Breast epithelium (tissue), 4 donors: ENCODE data around the gene RNF8. TPM values are rescaled to one million over a fixed set of nuclear protein-coding genes. Genes with fewer than 3 reads are reported as not detected.

Experiments
- DNase-seq, 2 donors: peaks; one replicate each; pipeline ENCODE4 v3.0.0-alpha.2; 2019; ENCODE audit warnings: low spot score in 2 of 2
- H3K27ac ChIP-seq, 2 donors: fragments of 200-600 bp; sonication (generic) in 1 of 2; one replicate each; pipeline ENCODE4 v1.5.1; 2016 to 2019; ENCODE audit warnings: mild to moderate bottlenecking in 1 of 2
- H3K27me3 ChIP-seq, 2 donors: fragments of 200-600 bp; sonication (generic) in 1 of 2; one replicate each; pipeline versions ENCODE4 v1.5.1 to v1.6.0; 2017 to 2019; ENCODE audit warnings: control low read depth in 1 of 2, mild to moderate bottlenecking in 1 of 2
- H3K36me3 ChIP-seq: fragments of 200-600 bp; one replicate; pipeline ENCODE4 v1.5.1; 2019
- H3K4me1 ChIP-seq, 2 donors: fragments of 200-600 bp; sonication (generic); one replicate each; pipeline ENCODE4 v1.5.1; 2016 to 2019; ENCODE audit warnings: control low read depth in 1 of 2
- H3K4me3 ChIP-seq, 3 donors: fragments of 200-600 bp; sonication (generic); 1 replicate in 2 of 3; 2 replicates in 1 of 3; pipeline ENCODE4 v1.5.1; 2016 to 2019; ENCODE audit warnings: mild to moderate bottlenecking in 3 of 3, moderate library complexity in 2 of 3
- H3K9me3 ChIP-seq, 2 donors: fragments of 200-600 bp; sonication (generic) in 1 of 2; one replicate each; pipeline ENCODE4 v1.5.1; 2016 to 2019; ENCODE audit warnings: control low read depth in 1 of 2
- POLR2A ChIP-seq: fragments of 450-650 bp; IDR thresholded peaks from one replicate; pipeline ENCODE4 v1.6.1; 2016; ENCODE audit warnings: antibody characterized with exemption, mild to moderate bottlenecking, moderate library complexity
- POLR2AphosphoS5 ChIP-seq, 3 donors: sonication (generic); formaldehyde crosslinking; IDR thresholded peaks; one replicate each; pipeline ENCODE4 v1.6.1; 2017; ENCODE audit warnings: antibody characterized with exemption in 3 of 3
- intact Hi-C: fragments of 100-400 bp; cut with DNase I; formaldehyde crosslinking; loops from one replicate; pipeline ENCODE4 v1.15.1; 2023; ENCODE audit warnings: low total_unique reads
- total RNA-seq, 3 donors: library from RNA; depleted of rRNA; stranded (reverse); fragments of >200 nt; gene quantifications; one replicate each; pipeline ENCODE4 v1.1.0, GENCODE V29; 2016
- TF ChIP-seq, protein P1 (sequence below), 3 donors: fragments of 450-650 bp; IDR thresholded peaks; one replicate each; pipeline ENCODE4 v1.5.1; 2016 to 2017; ENCODE audit warnings: antibody characterized with exemption in 3 of 3, mild to moderate bottlenecking in 3 of 3, moderate library complexity in 3 of 3

The RNF8 gene
- total RNA-seq, 3 donors from 2014 or later, result 7.8 to 16.0 (median 12.8) TPM

DNA sequence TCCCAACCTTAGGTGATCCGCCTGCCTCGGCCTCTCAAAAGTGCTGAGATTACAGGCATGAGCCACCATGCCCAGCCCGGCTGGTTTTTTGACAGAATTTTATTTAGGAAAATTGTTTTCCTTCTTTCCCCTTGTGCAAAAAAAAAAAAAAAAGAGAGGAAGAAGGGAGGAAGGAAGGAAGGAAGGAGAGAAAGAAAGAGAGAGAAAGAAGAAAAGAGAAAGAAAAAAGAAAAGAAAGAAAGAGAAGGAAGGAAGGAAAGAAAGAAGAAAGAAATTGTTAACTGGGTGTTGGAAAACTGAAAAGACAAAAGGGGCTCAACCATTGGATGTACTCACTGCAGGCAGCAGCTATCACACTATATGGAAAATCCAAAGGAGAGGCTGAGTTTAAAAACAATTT, 1.4 kb upstream of the RNF8 start:
- Histone ChIP-seq H3K36me3 (no peaks in the 10 kb centered on the region), H3K27ac (no peak overlapping the region), H3K9me3 (no peaks in the 10 kb centered on the region), H3K4me1 (no peaks in the 10 kb centered on the region), H3K4me3 (no peak overlapping the region), H3K27me3 (no peaks in the 10 kb centered on the region)
- intact Hi-C loops, result no loop called here
- no peak for DNase-seq
- no peak for TF ChIP-seq POLR2AphosphoS5 (IDR thresholded peaks at IDR 0.05)

DNA sequence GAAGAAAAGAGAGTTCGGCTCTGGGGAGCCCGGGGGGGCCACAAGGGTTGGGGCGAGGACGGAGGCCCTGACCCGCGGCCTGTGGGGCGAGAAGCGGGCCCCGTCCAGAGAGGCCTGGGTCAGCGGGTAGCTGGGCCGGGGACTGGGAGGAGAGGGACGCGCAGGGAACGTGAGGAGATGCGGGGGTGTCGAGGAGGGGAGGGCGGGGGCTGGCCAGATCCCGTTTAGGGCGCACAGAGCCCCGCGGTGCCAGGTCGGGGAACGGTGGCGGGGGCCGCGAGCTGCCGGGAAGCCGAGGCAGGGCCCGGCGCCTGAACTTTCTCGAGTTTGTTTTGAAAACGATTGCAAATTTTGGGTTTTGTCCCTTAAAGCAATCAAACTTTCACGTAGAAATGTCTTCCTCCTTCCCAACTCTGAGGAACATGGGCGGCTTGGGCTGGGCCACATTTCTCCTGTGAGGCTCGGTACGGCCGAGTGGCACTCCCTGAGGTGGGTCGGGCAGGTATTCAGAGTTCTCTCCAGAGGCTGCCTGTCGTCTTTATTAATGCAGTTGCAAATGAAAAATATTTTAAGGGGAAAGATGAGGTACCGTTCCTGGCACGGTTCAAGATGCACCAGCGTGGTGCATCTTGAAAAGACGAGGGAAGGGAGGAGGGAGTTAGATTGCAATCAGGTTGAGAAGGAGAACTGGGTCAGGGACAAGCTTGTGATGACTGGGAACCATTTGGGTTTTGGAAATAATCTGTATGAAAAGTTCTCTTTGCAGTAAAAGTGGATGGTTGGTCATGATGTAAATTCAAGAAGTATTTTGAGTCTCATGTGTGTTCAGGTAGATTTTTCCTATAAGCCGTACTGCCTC, 972 bp downstream of the RNF8 start:
- H3K36me3 ChIP-seq, result no peaks in the 10 kb centered on the region
- H3K9me3 ChIP-seq, result no peaks in the 10 kb centered on the region
- no peaks in the 10 kb centered on the region for H3K27me3 ChIP-seq
- TF ChIP-seq POLR2A (no peak), POLR2AphosphoS5 (IDR thresholded peaks at IDR 0.05) (no peak)
- TF ChIP-seq, protein P1, sequence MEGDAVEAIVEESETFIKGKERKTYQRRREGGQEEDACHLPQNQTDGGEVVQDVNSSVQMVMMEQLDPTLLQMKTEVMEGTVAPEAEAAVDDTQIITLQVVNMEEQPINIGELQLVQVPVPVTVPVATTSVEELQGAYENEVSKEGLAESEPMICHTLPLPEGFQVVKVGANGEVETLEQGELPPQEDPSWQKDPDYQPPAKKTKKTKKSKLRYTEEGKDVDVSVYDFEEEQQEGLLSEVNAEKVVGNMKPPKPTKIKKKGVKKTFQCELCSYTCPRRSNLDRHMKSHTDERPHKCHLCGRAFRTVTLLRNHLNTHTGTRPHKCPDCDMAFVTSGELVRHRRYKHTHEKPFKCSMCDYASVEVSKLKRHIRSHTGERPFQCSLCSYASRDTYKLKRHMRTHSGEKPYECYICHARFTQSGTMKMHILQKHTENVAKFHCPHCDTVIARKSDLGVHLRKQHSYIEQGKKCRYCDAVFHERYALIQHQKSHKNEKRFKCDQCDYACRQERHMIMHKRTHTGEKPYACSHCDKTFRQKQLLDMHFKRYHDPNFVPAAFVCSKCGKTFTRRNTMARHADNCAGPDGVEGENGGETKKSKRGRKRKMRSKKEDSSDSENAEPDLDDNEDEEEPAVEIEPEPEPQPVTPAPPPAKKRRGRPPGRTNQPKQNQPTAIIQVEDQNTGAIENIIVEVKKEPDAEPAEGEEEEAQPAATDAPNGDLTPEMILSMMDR (IDR thresholded peaks at IDR 0.05), result no peak
- no peaks in the 10 kb centered on the region for H3K4me1 ChIP-seq
- intact Hi-C loops, result no loop called here
- no peak for DNase-seq
- peak overlapping the region; percentile 91 to 96 (median 95) for H3K4me3 ChIP-seq
- peak overlapping the region; percentile 57 to 74 for H3K27ac ChIP-seq

DNA sequence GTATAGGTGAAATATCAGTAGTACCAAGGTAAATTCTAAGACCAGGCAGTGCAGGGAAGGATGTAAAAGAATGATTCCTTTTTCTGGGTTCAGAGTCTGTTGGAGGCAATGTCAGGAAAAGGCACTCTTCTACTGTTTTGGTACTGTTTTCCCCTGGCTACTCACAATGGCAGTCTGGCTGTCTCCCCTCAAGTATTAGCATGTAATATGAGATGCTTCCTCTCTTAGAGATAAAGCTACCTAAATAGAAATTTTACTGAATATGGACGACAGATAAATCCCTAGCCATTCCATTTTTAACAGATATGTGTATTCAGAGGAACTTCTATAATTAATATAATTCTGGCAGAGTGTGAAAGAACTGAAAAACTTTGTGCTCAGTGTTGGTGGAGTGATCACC, 3.5 kb downstream of the RNF8 start:
- DNase-seq, result no peak
- intact Hi-C loops, result no loop called here
- Histone ChIP-seq H3K27me3 (no peaks in the 10 kb centered on the region), H3K27ac (no peak overlapping the region), H3K4me1 (no peaks in the 10 kb centered on the region), H3K9me3 (no peaks in the 10 kb centered on the region), H3K4me3 (no peak overlapping the region), H3K36me3 (no peaks in the 10 kb centered on the region)
- no peak for TF ChIP-seq POLR2A
- no peak for TF ChIP-seq POLR2AphosphoS5 (IDR thresholded peaks at IDR 0.05)
- TF ChIP-seq, protein P1 (IDR thresholded peaks at IDR 0.05), result no peak

DNA sequence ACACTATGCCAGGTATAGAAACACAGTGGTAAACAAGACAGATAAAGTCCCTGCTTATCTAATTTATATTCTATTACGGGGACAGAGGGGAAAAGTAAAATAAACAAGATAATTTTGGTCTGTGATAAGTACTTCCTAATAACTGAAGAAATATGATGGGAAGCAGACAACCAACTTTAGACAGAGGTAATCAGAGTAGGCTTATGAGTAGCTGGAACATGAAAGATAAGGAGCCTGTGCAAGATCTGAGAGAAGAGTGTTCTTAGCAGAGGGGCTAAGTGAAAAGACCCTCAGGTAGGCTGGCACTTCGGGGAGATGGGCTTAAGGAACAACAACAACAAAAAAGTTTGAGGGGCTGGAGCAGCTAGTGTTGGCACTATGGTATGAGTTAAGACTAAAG, 4.1 kb downstream of the RNF8 start:
- Histone ChIP-seq H3K9me3 (no peaks in the 10 kb centered on the region), H3K27me3 (no peaks in the 10 kb centered on the region), H3K27ac (no peak overlapping the region), H3K4me1 (no peaks in the 10 kb centered on the region), H3K4me3 (no peak overlapping the region), H3K36me3 (no peaks in the 10 kb centered on the region)
- intact Hi-C loops, result no loop called here
- DNase-seq, result no peak
- TF ChIP-seq POLR2AphosphoS5 (IDR thresholded peaks at IDR 0.05) (no peak), POLR2A (no peak)
- TF ChIP-seq, protein P1 (IDR thresholded peaks at IDR 0.05), result no peak

DNA sequence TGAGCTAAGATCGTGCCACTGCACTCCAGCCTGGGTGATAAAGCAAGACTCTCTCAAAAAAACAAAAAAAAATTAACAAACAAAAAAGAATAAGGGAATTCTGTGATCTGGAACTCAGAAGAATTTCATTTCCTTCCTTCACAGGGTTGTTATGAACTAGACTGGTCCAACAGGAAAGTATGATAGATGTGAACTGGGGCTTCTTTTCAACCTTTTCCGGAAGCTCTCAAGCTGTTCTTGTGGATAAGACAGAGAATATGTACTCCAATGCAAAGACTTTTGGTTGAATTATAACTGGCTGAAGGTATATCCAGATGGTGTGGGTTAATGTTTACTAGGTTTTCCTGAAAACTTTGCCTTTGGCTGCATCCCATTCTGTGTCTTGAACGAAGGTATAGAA, 5.3 kb downstream of the RNF8 start:
- intact Hi-C loops, result no loop called here
- no peaks in the 10 kb centered on the region for H3K4me1 ChIP-seq
- H3K27ac ChIP-seq, result no peak overlapping the region
- no peak overlapping the region for H3K4me3 ChIP-seq
- DNase-seq, result no peak
- no peaks in the 10 kb centered on the region for H3K27me3 ChIP-seq
- H3K9me3 ChIP-seq, result no peaks in the 10 kb centered on the region
- no peak for TF ChIP-seq POLR2AphosphoS5 (IDR thresholded peaks at IDR 0.05)
- TF ChIP-seq, protein P1 (IDR thresholded peaks at IDR 0.05), result no peak
- no peak for TF ChIP-seq POLR2A
- no peaks in the 10 kb centered on the region for H3K36me3 ChIP-seq
